Thymus (tissue), 11 donors: ENCODE measurements around the gene DDA1. TPM values are rescaled to one million over a fixed set of nuclear protein-coding genes. Genes with fewer than 3 reads are reported as not detected.

ENCODE experiments used
- DNase-seq, 9 donors: peaks; one replicate each; pipeline ENCODE4 v3.0.0-alpha.2; 2013; ENCODE audit warnings: low spot score in 9 of 9, low read depth in 6 of 9, missing footprints in 1 of 9
- H3K27ac ChIP-seq, 2 donors: one replicate each; pipeline ENCODE4 v1.5.1; 2013; ENCODE audit warnings: control low read depth in 1 of 2, low read depth in 1 of 2, low read length in 1 of 2, mild to moderate bottlenecking in 1 of 2, moderate library complexity in 1 of 2
- H3K27me3 ChIP-seq, 2 donors: one replicate each; pipeline ENCODE4 v1.5.1; 2013; ENCODE audit warnings: low read length in 1 of 2; ENCODE audit not compliant: control insufficient read depth in 2 of 2, insufficient read depth in 1 of 2
- H3K36me3 ChIP-seq, 2 donors: one replicate each; pipeline ENCODE4 v1.5.1; 2013; ENCODE audit warnings: low read length in 1 of 2, mild to moderate bottlenecking in 1 of 2, moderate library complexity in 1 of 2; ENCODE audit not compliant: control insufficient read depth in 2 of 2, insufficient read depth in 2 of 2
- H3K4me1 ChIP-seq, 2 donors: one replicate each; pipeline ENCODE4 v1.5.1; 2013; ENCODE audit warnings: low read length in 2 of 2; ENCODE audit not compliant: control insufficient read depth in 2 of 2, insufficient read depth in 2 of 2
- H3K4me3 ChIP-seq, 2 donors: one replicate each; pipeline ENCODE4 v1.5.1; 2013; ENCODE audit warnings: low read length in 2 of 2, control low read depth in 1 of 2, mild to moderate bottlenecking in 1 of 2
- H3K9me3 ChIP-seq, 2 donors: one replicate each; pipeline ENCODE4 v1.5.1; 2013; ENCODE audit warnings: low read length in 1 of 2, mild to moderate bottlenecking in 1 of 2; ENCODE audit not compliant: control insufficient read depth in 2 of 2, insufficient read depth in 1 of 2
- WGBS: extraction: QIAGEN DNeasy Blood & Tissue Kit; methylation state at CpG from one replicate; pipeline ENCODE4 v1.1.7; 2013; 5-methylcytosine and 5-hydroxymethylcytosine counted together
- polyA plus RNA-seq: library from polyadenylated mRNA; stranded (reverse); fragments of 200-250 nt; gene quantifications from one replicate; pipeline ENCODE4 v1.2.3, GENCODE V29; 2013
- total RNA-seq: library from RNA; stranded (reverse); fragments of 120-200 nt; gene quantifications from one replicate; pipeline ENCODE4 v1.2.4, GENCODE V29; 2013
- donor health status: healthy.

The DDA1 gene
- total and polyA plus RNA-seq, 2 donors, result 23.5 to 51.7 TPM

- peaks cover 23 to 53% of the 10 kb centered on the region in 2 donors for H3K4me1 ChIP-seq
- peaks cover 0 to 2% of the 10 kb centered on the region in 2 donors for H3K9me3 ChIP-seq
- no peak for DNase-seq
- no peaks in the 10 kb centered on the region for H3K27me3 ChIP-seq
- H3K27ac ChIP-seq, result peak overlapping the region; percentile 90 to 92
- H3K36me3 ChIP-seq, result peaks cover 0 to 12% of the 10 kb centered on the region in 2 donors
- peak overlapping the region; percentile 58 to 64 for H3K4me3 ChIP-seq
- WGBS, result 4% methylated on average over 7 of the region's 7 CpGs
Measured at GRCh38 chr19:17305216-17305516, 4.2 kb upstream of the DDA1 start.

GRCh38 chr19:17305517-17306284, 3.7 kb upstream of the DDA1 start, which contains the start of gene MRPL34:
TSS of gene MRPL34 (plus strand) at chr19:17305872. CDS start at chr19:17305893, 21 bp downstream.
- H3K4me1 ChIP-seq, result peaks cover 29 to 58% of the 10 kb centered on the region in 2 donors
- H3K27ac ChIP-seq, result peak within 1 kb of the TSS; percentile 90 to 96
- H3K36me3 ChIP-seq, result peaks cover 0 to 8% of the 10 kb centered on the region in 2 donors
- no peaks in the 10 kb centered on the region for H3K27me3 ChIP-seq
- H3K4me3 ChIP-seq, result peak within 1 kb of the TSS; percentile 58 to 64
- under 1% methylated on average over 55 of the region's 55 CpGs for WGBS
- H3K9me3 ChIP-seq, result peaks cover 0 to 2% of the 10 kb centered on the region in 2 donors
- peak; percentile 93 to 99 (median 96) for DNase-seq

DNA sequence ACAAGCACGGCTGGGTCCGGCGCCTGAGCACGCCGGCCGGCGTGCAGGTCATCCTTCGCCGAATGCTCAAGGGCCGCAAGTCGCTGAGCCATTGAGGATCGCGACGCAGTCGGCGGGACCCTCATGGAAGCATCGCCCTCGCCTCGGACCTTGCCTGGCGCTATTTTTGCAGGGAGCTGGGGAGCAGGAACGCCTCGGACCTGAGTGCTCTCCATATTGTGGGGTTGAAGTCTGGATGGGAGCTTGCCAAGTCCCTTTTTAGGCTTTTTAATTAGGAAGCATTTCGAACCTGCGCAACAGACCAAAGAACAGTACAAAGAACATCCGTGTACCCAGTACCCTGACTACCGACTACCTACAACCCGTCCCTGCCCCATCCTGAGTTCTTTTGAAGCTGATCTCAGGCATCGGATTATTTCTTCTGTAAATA, 3.1 kb upstream of the DDA1 start:
- Histone ChIP-seq H3K4me3 (peak overlapping the region; percentile 58 to 64), H3K27ac (peak overlapping the region; percentile 90 to 96), H3K9me3 (peaks cover 0 to 2% of the 10 kb centered on the region in 2 donors), H3K36me3 (peaks cover 0 to 2% of the 10 kb centered on the region in 2 donors), H3K4me1 (peaks cover 31 to 60% of the 10 kb centered on the region in 2 donors), H3K27me3 (no peaks in the 10 kb centered on the region)
- WGBS, result 11% methylated on average over 28 of the region's 28 CpGs
- peak in 1 of 9 donors; percentile 45 for DNase-seq

GRCh38 chr19:17307876-17308377, 1.4 kb upstream of the DDA1 start:
- no peaks in the 10 kb centered on the region for H3K27me3 ChIP-seq
- WGBS, result 98% methylated on average over 8 of the region's 8 CpGs
- peaks cover 25 to 50% of the 10 kb centered on the region in 2 donors for H3K4me1 ChIP-seq
- H3K27ac ChIP-seq, result no peak overlapping the region
- peaks cover 0 to 2% of the 10 kb centered on the region in 2 donors for H3K9me3 ChIP-seq
- H3K4me3 ChIP-seq, result no peak overlapping the region
- H3K36me3 ChIP-seq, result peaks cover 11% of the 10 kb centered on the region in 2 donors
- no peak for DNase-seq

- Histone ChIP-seq H3K27me3 (no peaks in the 10 kb centered on the region), H3K36me3 (peaks cover 25 to 31% of the 10 kb centered on the region in 2 donors), H3K4me3 (peak overlapping the region; percentile 80 to 94), H3K9me3 (peaks cover 0 to 2% of the 10 kb centered on the region in 2 donors), H3K4me1 (peaks cover 13 to 32% of the 10 kb centered on the region in 2 donors), H3K27ac (peak overlapping the region; percentile 48 to 75)
- 11% methylated on average over 23 of the region's 23 CpGs for WGBS
- no peak for DNase-seq
Measured at GRCh38 chr19:17309965-17310461, 650 bp downstream of the DDA1 start.

DNA sequence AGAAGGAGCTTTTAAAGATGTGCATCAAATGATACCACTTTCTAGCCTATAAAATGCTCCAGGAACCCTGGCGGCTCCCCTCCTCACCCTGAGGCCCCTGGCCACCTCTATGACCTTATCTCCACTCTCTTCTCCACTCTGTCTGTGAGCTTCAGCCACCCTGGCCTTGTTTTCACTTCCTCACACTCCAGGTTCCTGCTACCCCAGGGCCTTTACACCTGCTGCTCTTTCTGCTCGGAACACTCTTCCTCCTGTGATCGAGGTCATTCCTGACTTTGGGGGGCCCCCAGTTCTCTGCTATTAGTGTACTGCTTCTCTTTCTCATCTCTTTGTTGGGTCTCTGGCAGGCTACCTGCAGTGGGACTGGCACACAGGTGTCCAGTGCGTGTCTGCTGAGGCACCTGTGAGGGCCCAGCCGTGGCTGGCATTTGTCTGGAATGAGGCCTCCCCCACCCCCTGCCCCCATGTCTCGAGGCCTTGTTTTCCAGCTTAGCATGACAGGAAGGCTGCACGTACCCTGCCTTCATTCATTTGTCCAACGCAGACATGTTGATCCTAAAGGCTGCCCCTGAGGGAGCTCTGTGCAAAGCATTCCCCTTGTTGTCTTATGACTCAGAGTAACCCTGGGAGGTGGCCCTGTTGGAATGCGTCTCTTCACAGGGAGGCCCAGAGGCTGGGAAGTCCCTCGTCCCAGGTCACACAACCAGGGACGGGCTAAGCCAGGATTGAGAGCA, 2.3 kb downstream of the DDA1 start:
- Histone ChIP-seq H3K27me3 (no peaks in the 10 kb centered on the region), H3K4me3 (no peak overlapping the region), H3K27ac (no peak overlapping the region), H3K36me3 (peaks cover 35 to 42% of the 10 kb centered on the region in 2 donors), H3K4me1 (peaks cover 11 to 20% of the 10 kb centered on the region in 2 donors), H3K9me3 (no peaks in the 10 kb centered on the region)
- WGBS, result 87% methylated on average over 11 of the region's 11 CpGs
- no peak for DNase-seq

DNA sequence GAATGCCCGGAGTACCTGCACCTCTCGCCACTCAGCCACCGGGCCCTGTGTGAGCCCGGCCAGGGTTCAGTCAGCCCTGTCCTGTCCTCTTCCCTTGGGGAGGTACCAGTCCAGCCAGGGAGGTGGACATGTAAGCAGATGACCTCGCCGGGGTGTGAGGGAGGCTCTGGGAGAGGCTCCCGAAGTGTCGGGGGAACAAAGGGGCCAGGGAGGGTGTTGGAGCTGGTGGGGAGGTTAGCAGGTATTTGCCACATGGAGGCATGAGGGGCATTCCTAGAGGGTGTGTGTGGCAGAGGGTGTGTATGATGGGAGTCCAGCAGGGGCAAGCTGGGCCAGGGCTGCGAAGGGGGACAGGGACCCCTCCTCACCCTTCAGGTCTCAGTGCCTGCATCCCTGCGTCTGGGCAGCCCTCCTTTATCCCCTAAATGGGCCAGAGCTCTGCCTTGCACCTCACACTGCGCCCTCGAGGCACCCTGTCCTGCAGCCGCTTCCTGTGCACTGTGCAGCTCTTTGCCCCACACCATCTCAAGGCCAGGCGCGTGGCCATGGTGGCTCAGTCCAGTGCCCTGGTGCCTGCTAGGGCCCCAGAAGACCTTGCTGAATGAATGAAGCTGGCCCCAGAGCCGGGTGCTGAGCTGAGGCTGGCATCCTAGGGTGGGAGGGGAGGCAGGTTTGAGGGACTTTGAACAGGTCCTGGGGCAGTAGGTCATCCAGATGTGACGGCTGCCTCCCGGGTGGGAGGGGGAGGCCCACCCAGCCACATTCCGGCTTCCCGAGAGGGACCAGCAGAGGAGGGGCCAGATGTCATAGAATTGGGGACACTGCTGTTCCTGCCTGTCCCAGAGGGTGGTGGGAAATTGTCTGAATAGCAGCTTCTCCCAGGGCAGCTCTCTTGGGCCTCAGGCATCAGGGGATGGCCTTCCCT, 3.1 kb downstream of the DDA1 start:
- WGBS, result 96% methylated on average over 20 of the region's 20 CpGs
- peaks cover 11 to 16% of the 10 kb centered on the region in 2 donors for H3K4me1 ChIP-seq
- H3K9me3 ChIP-seq, result no peaks in the 10 kb centered on the region
- no peak overlapping the region for H3K27ac ChIP-seq
- H3K36me3 ChIP-seq, result peaks cover 36 to 42% of the 10 kb centered on the region in 2 donors
- H3K27me3 ChIP-seq, result no peaks in the 10 kb centered on the region
- no peak for DNase-seq
- H3K4me3 ChIP-seq, result no peak overlapping the region

- WGBS, result 98% methylated on average over 19 of the region's 19 CpGs
- DNase-seq, result no peak
- H3K27ac ChIP-seq, result no peak overlapping the region
- H3K4me1 ChIP-seq, result peaks cover 11 to 13% of the 10 kb centered on the region in 2 donors
- no peak overlapping the region for H3K4me3 ChIP-seq
- no peaks in the 10 kb centered on the region for H3K27me3 ChIP-seq
- no peaks in the 10 kb centered on the region for H3K9me3 ChIP-seq
- peaks cover 43 to 47% of the 10 kb centered on the region in 2 donors for H3K36me3 ChIP-seq
Measured at GRCh38 chr19:17314007-17314593, 4.7 kb downstream of the DDA1 start.
